Duodenal mucosa (tissue), 2 donors: ENCODE results near the gene PCSK5.

ENCODE experiments used
- H3K27ac ChIP-seq: one replicate; pipeline ENCODE4 v1.7.0; 2013; ENCODE audit warnings: low read depth, low read length
- H3K27me3 ChIP-seq, 2 donors: one replicate each; pipeline ENCODE4 v1.7.0; 2013; ENCODE audit warnings: low read length in 2 of 2, control low read depth in 1 of 2; ENCODE audit not compliant: insufficient read depth in 2 of 2, control insufficient read depth in 1 of 2
- H3K36me3 ChIP-seq, 2 donors: one replicate each; pipeline ENCODE4 v1.7.0; 2013; ENCODE audit warnings: low read length in 2 of 2, control low read depth in 1 of 2; ENCODE audit not compliant: insufficient read depth in 2 of 2, control insufficient read depth in 1 of 2
- H3K4me1 ChIP-seq, 2 donors: one replicate each; pipeline ENCODE4 v1.7.0; 2013; ENCODE audit warnings: low read length in 2 of 2, control low read depth in 1 of 2; ENCODE audit not compliant: insufficient read depth in 2 of 2, control insufficient read depth in 1 of 2
- H3K4me3 ChIP-seq, 2 donors: one replicate each; pipeline ENCODE4 v1.7.0; 2013; ENCODE audit warnings: low read length in 2 of 2, low read depth in 1 of 2
- H3K9ac ChIP-seq, 2 donors: one replicate each; pipeline ENCODE4 v1.7.0; 2013; ENCODE audit warnings: low read length in 2 of 2, low read depth in 1 of 2
- H3K9me3 ChIP-seq, 2 donors: one replicate each; pipeline ENCODE4 v1.7.0; 2013; ENCODE audit warnings: low read length in 2 of 2, control low read depth in 1 of 2; ENCODE audit not compliant: control insufficient read depth in 1 of 2

PCSK5 gene

GRCh38 chr9:76032038-76032796 is 141.7 kb downstream of the PCSK5 start:
- peaks cover 6 to 46% of the 10 kb centered on the region in 2 donors for H3K36me3 ChIP-seq
- H3K9ac ChIP-seq, result no peak overlapping the region
- H3K27me3 ChIP-seq, result no peaks in the 10 kb centered on the region
- H3K4me3 ChIP-seq, result no peak overlapping the region
- no peak overlapping the region for H3K27ac ChIP-seq
- H3K9me3 ChIP-seq, result no peaks in the 10 kb centered on the region
- H3K4me1 ChIP-seq, result no peaks in the 10 kb centered on the region

- Histone ChIP-seq H3K9me3 (no peaks in the 10 kb centered on the region), H3K4me3 (no peak overlapping the region), H3K27ac (no peak overlapping the region), H3K36me3 (peaks cover 10 to 46% of the 10 kb centered on the region in 2 donors), H3K9ac (no peak overlapping the region), H3K27me3 (no peaks in the 10 kb centered on the region), H3K4me1 (no peaks in the 10 kb centered on the region)
Measured at GRCh38 chr9:76032797-76033373, 142.4 kb downstream of the PCSK5 start.

- Histone ChIP-seq H3K27ac (no peak overlapping the region), H3K4me1 (no peaks in the 10 kb centered on the region), H3K27me3 (no peaks in the 10 kb centered on the region), H3K9ac (no peak overlapping the region), H3K9me3 (no peaks in the 10 kb centered on the region), H3K36me3 (peaks cover 4 to 50% of the 10 kb centered on the region in 2 donors), H3K4me3 (no peak overlapping the region)
Measured at GRCh38 chr9:76034049-76034448, 143.6 kb downstream of the PCSK5 start.

GRCh38 chr9:76036762-76037161 is 146.3 kb downstream of the PCSK5 start:
- Histone ChIP-seq H3K36me3 (peaks cover 4 to 42% of the 10 kb centered on the region in 2 donors), H3K9me3 (no peaks in the 10 kb centered on the region), H3K27me3 (no peaks in the 10 kb centered on the region), H3K9ac (no peak overlapping the region), H3K27ac (no peak overlapping the region), H3K4me1 (peaks cover 0 to 10% of the 10 kb centered on the region in 2 donors), H3K4me3 (no peak overlapping the region)

- no peak overlapping the region for H3K4me3 ChIP-seq
- H3K27me3 ChIP-seq, result no peaks in the 10 kb centered on the region
- H3K4me1 ChIP-seq, result peaks cover 0 to 10% of the 10 kb centered on the region in 2 donors
- H3K9ac ChIP-seq, result no peak overlapping the region
- H3K36me3 ChIP-seq, result peaks cover 10 to 47% of the 10 kb centered on the region in 2 donors
- H3K9me3 ChIP-seq, result no peaks in the 10 kb centered on the region
- H3K27ac ChIP-seq, result no peak overlapping the region
Measured at GRCh38 chr9:76037587-76038225, 147.2 kb downstream of the PCSK5 start.

- Histone ChIP-seq H3K4me1 (peaks cover 0 to 10% of the 10 kb centered on the region in 2 donors), H3K36me3 (peaks cover 11 to 42% of the 10 kb centered on the region in 2 donors)
Measured at GRCh38 chr9:76038431-76038830, 148.0 kb downstream of the PCSK5 start.

DNA sequence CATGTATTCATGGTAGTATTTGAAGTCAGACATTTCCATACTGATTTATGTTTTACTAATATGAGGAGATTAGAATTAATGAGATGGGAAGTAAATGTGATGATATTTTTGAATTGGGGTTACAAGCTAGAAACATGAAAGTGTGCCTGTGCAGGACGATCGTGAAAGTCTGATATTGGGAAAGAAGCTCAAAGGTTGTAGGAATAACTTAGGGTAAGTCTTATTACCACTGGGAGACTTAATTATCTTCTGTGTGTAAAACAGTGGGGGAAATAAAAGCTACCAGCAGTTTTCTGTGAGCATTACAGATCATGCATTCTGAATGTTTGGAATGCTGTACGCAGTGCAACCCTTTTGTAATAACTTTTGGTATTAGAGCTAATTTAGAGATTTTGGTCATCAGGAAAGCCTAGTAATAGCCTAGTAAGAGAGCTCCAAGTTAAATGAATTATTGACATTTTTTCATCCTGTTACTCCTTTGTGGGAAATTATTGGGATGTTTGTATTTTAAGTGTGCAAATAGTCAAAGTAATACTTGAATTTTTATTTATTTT is 153.9 kb downstream of the PCSK5 start:
- Histone ChIP-seq H3K4me1 (peaks cover 10 to 44% of the 10 kb centered on the region in 2 donors), H3K36me3 (peaks cover 5 to 7% of the 10 kb centered on the region in 2 donors), H3K27ac (no peak overlapping the region), H3K4me3 (no peak overlapping the region), H3K9me3 (no peaks in the 10 kb centered on the region), H3K27me3 (no peaks in the 10 kb centered on the region), H3K9ac (no peak overlapping the region)

More at GRCh38 chr9:76038431-76038830, 148.0 kb downstream of the PCSK5 start:
- Histone ChIP-seq H3K9ac (no peak overlapping the region), H3K27me3 (no peaks in the 10 kb centered on the region), H3K9me3 (no peaks in the 10 kb centered on the region), H3K4me3 (no peak overlapping the region), H3K27ac (no peak overlapping the region)

GRCh38 chr9:76045221-76045620 is 154.7 kb downstream of the PCSK5 start:
- H3K4me1 ChIP-seq, result peaks cover 10 to 37% of the 10 kb centered on the region in 2 donors

DNA sequence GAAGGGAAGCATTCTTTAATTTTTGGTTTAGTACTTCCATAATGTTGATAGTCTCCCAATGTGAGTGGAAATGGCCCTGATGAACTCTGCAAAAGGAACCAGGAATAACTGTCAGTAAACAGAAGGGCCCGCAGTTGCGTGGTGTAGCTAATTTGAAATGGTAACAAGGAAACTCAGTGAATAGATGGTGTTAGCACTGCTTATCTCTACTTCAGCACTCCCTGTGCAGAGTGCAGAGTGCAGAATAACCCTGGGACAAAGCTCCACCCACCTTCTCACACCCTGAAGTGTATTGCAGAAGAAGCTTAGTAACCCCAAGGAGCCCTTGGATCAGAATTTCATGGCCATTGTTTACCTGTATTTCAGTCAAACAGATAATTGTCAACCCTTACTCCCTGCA is 158.9 kb downstream of the PCSK5 start:
- Histone ChIP-seq H3K9ac (no peak overlapping the region), H3K4me1 (peaks cover 8 to 34% of the 10 kb centered on the region in 2 donors), H3K27me3 (no peaks in the 10 kb centered on the region), H3K36me3 (peaks cover 4 to 7% of the 10 kb centered on the region in 2 donors), H3K9me3 (no peaks in the 10 kb centered on the region), H3K27ac (no peak overlapping the region), H3K4me3 (no peak overlapping the region)

More at GRCh38 chr9:76045221-76045620, 154.7 kb downstream of the PCSK5 start:
- Histone ChIP-seq H3K36me3 (peaks cover 5 to 7% of the 10 kb centered on the region in 2 donors), H3K4me3 (no peak overlapping the region), H3K27me3 (no peaks in the 10 kb centered on the region), H3K9me3 (no peaks in the 10 kb centered on the region), H3K9ac (no peak overlapping the region), H3K27ac (no peak overlapping the region)

GRCh38 chr9:76067696-76068095 is 177.2 kb downstream of the PCSK5 start:
- Histone ChIP-seq H3K4me3 (no peak overlapping the region), H3K27me3 (no peaks in the 10 kb centered on the region), H3K36me3 (peaks cover 7 to 20% of the 10 kb centered on the region in 2 donors), H3K27ac (no peak overlapping the region), H3K9ac (no peak overlapping the region), H3K4me1 (no peaks in the 10 kb centered on the region), H3K9me3 (no peaks in the 10 kb centered on the region)
